GM19351 (cell line): Measurements from ENCODE around the gene PRKN.

Experiments
- ATAC-seq: cut with Tn5 transposase; IDR thresholded peaks from one replicate; pipeline ENCODE4 v1.9.1; 2021; ENCODE audit warnings: mild to moderate bottlenecking, moderate library complexity; ENCODE audit not compliant: unreplicated experiment

The PRKN gene

DNA sequence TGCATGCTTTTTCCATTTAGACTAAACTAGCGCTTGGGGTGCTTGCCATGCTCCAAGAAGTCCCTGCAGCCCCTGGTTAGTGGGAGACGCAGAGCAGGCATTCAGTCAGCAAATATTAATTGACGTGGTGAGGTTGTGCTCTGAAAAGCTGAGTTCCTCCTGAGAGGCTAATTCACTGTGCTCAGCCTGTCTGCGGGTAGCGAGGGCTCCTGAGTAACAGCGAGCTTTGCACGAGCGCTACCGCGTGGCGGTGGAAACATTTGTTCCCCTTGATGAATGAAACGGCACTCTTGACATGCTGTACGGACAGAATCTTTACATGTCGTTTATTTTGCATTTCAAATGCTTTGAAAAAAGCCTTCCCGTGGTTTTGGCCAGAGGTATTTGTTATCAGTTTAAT, 1283.1 kb downstream of the PRKN start:
- no peak for ATAC-seq

DNA sequence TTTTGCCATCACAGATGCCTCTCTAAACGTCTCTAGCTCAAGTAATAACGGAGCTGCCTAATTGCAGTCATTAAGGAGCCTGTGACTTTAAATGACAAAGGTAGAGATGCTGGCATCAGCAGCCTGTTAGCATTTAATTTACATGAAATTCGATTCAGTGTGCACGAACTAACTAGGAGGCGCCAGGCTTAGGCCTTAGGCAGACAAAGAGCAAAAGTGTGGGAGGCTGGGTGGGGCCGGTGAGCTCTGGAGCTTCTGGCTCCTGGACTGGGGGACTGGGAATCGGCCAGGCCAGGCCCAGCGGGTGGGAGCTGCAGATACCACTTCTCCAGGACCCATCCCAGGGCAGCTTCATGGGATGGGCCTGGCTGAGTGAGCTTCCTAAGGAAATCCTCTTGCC, 1283.7 kb downstream of the PRKN start:
- ATAC-seq, result no peak

DNA sequence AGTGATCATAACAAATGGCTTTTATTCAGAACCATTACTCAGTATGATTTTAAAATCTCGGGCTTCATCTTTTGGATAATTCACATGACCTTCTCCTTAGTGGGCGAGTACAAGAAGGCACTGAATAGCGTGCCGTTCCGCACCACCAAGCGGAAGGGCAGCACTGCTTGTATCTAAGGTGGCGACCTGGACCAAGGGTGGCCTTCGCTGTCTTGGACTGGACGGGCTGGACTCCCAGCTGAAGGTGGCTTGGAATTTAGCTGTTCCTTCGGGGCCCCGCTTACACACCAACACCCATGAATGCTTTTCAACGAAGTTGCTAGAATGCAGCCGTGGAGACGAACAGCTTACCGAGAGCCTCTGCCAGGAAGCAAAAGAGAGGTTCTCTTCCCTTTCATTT, 1285.1 kb downstream of the PRKN start:
- no peak for ATAC-seq

DNA sequence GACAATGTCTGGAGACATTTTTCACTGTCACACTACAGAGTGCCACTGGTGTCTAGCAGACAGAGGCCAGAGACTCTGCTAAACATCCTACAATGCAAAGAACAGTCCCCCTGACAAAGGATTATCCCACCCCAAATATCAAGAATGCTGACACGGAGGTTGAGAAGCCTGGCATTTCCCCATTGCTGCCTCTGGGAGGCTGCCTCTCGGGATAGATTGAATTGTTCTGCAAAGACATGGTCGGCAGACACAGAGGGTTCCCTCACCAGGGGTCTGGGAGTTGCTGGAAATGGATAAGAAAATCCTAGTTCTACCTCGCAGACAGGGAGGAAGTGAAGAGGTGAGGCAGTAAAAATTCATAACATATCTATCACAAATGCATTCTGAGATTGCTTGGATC, 1287.3 kb downstream of the PRKN start:
- no peak for ATAC-seq

DNA sequence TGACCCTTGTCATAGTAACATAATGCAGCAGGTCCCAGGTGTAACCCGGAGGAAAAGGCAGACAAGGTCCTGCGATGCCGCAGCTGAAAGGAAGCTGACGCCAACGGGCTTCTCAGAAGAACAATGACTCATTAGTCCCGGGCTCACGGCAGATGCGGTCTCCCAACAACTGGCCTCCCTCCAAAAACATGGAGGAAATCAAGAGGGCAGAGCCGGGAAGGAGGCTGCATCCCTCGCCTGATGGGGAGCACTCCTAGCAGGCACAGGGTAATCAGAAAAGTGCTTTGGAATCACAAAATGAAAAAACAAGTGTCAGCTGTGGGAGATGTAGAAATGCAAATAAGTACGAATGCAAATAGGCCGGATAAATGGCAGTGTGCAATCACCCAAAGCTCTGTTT, 1288.5 kb downstream of the PRKN start:
- ATAC-seq, result no peak

DNA sequence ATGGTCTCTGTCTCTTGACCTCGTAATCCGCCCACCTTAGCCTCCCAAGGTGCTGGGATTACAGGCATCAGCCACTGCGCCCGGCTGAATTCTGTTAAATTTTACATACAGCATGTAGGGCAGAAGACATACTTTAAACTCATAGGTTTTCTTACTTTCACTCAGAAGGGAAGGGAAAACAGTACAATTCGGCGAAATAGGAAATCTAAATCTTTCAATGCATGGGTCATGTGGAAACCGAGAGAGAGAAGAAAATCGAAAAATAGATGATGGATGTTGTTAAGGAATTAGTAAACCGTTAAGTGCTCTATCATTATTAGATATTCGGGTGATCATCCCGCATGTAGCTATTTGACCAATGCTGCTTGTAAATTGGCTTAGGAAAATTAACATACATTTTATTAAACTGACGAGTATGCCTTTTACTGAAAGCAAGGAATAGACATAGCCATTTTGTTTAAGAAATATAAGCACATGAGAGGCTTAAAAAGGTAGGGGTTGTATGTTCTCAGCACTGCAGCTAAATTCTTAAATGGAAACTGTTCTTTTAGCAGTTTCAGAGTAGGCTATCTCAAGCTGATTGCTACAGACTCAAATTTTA, 1289.0 kb downstream of the PRKN start:
- ATAC-seq, result no peak

DNA sequence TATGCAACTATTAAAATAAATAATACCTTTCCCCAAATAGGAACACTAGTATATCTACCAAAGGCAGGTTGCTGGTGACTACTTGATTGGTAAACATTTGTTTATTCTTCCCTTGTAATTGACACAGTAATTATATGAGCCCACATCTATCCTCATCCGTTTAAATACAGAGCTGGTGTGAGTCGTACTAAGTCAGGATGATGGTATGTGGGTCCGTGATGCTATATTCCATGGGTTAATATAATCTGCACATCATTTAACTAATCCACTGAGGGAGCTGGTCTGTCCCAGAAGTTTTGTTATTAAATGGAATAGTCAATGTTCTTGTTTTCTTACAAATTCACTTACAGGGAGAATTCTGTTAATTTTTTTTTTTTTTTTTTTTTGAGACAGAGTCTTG, 1289.7 kb downstream of the PRKN start:
- ATAC-seq, result no peak

DNA sequence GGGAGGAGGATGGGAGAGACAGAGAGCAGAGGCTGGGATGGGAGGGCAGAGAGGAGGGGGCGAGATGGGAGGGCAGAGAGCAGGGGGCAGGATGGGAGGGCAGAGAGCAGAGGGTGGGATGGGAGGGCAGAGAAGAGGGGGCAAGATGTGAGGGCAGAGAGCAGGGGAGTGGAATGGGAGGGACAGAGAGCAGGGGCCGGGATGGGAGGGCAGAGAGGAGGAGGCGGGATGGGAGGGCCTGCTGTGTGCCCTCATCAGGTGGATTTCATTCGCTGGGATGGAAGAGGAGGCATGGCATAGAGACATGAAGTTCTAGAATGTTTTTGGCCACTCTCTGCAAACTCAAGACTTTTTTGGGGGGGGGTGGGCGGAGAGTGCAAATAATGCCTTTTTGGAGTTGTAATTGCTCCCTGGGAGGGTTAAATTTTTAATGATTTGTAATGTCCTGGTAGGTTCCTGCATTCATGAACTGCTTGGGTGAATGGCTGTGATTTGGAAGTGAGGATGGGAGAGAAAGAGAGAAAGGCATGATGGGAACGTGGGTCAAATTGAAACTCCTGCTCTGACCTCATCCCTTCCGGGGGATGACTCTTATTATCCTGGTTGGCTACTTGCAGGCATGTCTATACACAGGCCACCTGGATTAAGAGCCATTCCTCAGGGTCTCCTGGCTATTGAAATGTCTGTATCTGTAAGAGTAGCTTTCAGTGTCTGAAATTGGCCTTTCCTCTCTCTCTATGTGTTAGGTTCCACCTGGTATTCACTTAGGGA, 1291.3 kb downstream of the PRKN start:
- no peak for ATAC-seq

DNA sequence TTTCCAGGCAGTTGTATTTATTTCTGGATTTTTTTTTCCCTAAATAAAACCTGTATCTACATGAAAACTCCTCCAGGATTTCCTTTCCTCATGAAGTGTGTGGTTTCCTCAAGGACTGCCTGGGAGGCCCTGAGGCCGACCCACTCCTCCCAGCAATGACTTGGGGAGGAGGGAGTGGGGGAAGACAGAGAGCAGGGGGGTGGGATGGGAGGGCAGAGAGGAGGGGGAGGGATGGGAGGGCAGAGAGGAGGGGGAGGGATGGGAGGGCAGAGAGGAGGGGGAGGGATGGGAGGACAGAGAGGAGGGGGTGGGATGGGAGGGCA, 1291.9 kb downstream of the PRKN start:
- no peak for ATAC-seq

DNA sequence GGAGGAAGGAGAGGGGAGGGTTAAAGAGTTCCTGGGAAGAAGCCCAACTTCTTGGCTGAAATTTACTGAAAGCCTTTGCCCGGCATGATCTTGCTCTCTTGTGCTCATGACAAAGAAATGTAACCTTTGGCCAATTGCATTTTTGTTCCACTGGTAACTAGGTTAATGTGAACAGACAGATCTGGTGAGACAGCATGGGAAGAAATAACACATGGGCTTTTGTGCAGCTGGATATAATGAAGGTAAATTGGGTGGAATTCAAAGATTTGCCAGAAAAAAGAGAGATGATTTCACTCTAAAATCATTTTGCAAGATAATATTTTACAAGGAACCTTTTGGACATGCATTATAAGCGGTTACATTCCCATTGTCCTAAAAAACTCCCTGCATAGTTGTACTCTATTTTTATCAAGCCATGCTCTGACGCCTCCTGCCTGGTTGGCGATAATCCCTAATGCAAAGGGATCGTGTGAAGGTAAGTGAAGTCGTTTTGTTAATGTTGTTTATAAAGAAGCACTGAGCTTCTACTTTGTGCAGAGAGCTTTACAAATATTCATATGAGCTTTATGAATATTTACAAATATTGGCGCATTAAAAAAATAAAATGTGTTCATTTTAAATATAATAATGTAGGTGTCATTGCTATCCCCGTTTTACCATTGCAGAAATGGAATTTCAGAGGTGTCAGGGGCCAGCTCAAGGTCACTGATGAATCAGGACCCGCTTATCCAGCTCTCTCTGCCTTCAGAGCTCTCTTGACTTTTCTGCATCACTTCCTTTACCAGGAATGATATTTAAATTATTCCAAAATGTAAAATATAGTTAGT, 1292.4 kb downstream of the PRKN start:
- ATAC-seq, result no peak

DNA sequence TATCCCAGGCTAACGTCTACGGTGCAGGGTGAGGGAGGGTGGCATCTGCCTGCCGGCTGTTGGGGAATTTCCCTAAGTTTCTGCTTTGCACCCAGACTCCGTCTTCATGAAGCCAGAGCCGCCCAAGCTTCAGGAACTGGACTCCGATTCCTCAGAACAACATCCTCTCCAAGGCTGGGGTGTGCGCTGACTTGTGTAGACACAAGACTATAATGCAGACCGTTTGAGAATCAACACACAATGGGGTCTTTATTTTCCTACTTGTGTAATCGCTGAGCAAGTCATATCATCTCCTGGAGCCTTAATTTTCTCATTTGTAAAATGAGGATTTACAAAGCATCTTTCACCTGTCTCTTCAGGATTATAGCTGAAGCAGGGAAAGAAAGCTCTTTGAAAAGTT, 1293.2 kb downstream of the PRKN start:
- ATAC-seq, result no peak

DNA sequence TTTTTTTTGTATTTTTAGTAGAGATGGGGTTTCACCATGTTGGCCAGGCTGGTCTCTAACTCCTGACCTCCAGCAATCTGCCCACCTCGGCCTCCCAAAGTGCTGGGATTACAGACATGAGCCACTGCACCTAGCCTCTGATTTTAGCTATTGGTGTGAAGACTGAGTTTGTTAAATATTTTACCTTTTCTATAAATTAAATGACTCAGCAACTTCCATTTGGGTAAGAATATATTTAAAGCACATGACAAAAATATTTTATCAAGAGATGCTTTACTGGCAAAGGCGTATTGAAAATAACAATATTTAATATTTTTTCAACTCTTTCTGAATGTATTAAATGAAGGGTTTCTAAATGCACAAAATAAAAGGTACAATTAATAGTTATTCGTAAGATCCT, 1295.0 kb downstream of the PRKN start:
- ATAC-seq, result no peak

DNA sequence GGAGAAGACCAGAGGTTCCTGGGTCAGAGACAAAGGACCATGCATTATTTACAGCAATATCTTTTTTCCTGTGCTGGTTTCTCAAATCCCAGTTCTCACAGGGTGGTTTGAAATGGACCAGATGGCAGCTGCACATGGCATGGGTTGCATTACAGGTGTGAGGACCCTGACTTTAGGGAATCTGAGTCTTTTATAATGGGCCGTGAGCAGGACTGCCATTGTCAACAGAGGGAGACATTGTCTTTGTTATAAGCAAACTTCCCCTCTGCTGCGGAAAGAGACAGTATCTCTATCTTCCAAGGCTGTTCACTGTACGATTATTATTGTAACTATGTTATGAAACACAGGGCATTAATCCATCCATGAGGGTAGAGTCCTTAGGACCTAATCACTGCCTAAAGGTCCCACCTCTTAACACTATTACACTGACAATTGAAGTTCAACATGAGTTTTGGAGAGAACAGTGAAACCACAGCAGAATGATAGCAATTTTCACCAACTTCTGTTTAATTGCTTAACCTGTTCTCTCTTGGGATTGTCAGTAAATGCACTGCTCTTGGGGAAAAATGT, 1297.6 kb downstream of the PRKN start:
- ATAC-seq, result no peak

DNA sequence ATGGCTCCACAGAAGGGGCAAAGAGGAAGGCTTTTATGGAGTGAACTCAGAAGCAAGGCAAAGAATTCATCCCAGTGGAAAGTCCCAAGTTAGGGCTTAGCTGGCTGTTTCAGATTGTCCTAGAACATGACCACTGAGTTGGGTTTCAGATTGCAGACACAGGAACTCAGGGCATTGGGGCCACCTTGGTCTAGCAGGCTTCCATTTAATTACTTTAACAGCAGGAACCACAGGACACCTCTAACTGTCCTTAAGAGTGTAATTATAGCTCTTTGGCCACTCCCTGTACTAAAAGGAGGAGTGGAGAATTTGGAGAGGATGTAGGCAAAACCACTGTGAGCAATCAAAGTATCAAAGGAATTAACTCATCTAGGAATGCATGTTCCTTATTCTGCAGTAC, 1303.1 kb downstream of the PRKN start:
- ATAC-seq, result no peak

DNA sequence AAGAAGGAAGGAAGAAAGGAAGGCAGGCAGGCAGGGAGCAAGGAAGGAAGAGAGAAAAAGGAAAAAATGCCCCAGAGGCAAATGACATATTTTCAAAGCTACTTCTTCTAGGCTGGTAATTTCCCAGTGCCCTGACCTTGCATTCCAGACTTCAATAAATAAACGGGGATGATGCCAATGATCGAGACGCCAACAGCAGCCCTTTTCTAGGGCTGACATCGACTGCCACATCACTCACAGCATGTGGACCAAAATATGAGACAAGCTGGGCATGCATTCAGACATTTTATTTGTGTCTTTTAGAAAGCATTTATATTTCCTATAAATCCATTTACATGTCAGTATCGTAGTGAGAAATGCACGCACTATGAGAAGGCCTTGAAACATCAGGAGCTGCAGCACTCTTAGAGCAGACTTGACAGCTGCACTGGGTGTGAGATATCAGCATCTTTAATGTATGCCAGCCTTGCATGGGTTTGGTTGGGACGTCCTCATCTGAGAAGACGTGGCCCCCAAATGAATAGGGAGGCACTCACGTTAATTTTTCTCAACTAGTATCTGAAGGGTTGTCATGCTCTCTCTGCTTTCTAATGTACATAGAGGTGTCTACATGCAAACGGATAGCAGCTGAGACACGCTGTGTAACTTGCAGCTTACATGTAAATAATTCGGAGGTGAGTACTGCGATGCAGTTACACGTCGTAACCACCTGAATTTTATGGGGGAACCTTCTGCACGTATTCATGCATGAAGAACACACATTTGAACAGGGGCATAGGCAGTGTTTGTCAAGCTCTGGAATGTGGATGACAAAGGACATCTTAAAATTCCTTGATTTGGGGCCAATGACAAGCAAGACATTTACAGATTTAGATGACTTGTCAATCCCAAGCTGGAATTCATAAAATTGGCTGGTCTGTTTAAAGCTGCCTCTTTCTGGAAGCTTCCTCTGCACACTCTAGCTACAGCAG, 1304.6 kb downstream of the PRKN start:
- ATAC-seq, result no peak

DNA sequence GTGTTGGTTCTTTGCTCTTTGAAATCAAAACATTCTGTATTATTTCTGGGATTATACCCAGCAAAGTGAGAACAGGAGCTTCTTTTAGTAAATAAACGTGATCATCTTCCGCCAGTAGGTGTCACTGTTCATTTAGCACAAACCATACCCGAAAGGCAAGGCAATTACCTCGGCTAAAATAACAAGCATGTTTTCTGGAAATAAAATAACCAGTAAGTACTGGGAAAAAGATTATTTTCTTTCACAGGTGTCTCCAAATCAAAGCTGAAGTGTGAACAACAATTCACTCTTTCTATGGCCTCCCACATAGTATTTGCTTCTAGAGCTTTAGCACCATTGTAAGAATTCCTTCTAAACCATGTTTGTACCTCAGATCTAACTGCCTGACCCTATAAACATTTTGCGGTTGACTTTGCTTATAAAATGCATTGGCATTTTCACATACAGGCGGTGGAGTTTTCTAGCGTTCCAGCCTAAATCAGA, 1309.1 kb downstream of the PRKN start:
- ATAC-seq, result peak; percentile 80

DNA sequence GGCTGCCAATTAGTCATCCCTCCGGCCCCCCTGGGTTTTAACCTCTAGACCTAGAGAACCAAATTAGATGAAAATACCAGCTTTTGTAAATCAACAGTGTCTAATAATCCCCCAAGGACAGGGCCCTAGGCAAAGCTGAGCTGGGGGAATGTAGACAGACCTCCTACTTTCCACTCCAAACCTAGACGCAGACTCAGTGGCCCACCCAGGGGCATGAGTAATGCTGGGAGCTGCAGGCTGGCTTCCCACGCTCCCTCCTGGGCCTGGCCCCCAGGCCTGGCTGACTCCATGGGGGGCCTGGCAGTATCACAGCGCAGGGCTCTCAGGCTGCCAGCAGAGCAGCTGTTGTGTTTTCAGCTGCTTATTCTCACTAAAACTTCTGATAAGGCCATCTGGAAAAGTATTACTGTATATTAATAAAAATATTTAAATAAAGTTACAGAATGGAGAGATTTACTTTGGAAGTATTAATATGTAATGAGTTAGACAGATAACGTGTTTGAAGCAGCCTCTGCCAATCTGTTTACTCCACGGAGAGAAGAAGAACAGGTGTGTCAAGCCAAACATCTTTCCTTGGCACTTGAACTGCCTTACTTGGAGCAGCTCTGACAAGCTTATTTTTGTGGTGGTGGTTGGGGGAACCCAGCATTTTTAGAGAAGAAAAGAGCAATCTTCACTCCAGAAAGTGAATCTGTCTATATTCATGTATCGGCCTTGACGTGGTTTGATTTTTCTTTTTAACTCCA, 1309.7 kb downstream of the PRKN start:
- ATAC-seq, result peak; percentile 13

DNA sequence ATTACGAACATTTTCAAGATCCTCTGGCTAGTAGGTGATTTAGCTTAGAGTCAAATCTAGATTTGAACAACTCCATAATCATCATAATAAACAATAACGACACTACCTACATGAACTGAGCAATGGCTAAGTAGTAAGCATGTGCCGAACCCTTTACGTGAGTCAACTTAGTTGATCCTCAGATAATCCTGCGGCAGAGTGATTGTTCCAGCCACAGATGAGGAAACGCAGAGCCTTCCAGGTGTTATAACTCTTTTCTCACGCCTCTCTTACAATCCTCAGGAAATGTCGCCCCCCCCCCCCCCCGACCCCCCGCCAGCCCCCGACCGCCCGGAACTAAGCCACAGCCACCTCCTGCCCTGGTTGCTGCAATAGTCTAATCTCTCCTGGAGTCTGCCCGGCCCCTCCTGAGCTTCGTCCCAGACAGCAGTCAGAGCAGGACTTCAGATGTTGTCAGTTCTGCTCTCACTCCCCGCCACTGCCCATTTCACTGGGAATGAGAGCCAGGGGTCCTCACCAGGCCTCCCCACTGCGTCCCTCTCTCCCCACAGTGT, 1312.2 kb downstream of the PRKN start:
- no peak for ATAC-seq

DNA sequence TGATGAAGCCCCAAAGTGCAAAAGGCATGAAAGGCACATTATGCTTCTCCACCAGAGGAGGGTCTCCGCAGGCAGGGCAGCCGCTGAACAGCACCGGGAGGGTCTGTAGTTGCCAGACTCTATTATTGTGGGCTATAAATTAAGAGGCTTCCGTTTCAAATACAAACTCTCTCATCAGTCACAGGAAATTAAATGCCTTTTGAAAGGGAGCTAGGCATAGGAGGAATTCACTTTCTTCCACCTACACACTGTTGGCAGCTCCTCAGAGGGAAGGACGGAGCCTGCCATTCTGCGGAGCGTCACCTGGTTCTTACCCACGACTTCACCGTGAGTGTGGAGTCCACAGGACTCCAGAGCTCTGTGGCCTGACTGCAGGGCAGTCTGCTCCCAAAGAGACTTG, 1312.9 kb downstream of the PRKN start:
- no peak for ATAC-seq

DNA sequence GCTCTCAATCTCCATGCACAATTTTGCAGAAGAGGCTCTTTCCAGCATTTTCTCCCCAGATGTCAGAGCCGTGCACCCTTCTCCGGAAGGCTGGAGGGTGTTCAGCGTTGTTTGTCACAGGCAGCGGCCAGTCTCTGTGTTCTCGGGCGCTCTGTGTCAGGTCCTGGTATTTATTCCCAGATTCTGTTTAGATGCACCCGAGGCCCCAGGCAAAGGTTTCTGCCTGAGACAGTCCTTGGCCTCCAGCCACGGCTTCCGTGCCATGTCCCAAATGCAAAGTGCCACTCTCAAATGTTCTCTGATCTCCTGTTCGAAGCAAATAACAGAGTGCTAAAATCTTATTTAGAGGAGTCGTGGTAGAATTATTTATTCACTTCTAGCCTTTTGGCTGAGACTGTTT, 1313.4 kb downstream of the PRKN start:
- ATAC-seq, result no peak
